HCEC 1CT (cell line): ENCODE data around the gene PIP5K1C.

Source experiments
- DNase-seq: peaks from one replicate; pipeline ENCODE4 v3.0.0-alpha.2; 2017

The PIP5K1C gene

DNA sequence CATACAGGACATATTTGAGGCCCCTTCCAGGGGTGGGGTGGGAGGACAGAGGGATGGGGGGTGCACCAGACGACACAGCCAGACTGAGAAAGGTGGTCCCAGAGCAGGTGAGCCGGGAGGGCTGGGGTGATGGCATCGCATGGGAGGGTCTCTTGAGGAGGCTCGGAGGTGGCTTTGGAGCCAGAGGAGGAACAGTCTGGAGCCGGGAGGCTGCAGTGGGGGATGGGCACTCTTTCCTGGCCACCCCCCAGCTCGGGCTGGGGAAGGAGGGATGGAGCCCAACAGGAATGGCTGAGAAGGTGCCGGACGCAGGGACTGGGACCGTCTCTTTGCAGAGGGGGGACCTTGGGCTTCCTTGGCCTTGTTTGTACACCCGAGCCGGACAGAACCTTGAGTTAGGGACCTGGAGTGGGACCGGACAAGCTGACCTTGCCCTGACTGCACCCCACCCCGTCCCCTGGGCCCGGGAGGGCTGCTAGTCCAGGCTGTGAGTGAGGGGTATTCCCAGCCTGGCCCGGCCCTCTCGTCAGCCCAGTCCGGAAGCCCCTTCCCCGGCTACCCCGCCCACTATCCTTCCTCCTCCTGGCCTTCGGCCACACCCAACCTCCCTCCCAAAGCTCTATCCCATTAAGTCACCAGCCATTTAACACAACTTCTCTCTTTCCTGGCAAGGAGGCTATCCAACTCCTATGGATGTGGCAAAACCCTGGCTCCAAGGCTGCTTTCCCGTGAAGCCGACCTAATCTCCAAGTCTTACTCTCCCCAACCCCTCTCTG, 92.8 kb downstream of the PIP5K1C start:
- peak; percentile 19 for DNase-seq

DNA sequence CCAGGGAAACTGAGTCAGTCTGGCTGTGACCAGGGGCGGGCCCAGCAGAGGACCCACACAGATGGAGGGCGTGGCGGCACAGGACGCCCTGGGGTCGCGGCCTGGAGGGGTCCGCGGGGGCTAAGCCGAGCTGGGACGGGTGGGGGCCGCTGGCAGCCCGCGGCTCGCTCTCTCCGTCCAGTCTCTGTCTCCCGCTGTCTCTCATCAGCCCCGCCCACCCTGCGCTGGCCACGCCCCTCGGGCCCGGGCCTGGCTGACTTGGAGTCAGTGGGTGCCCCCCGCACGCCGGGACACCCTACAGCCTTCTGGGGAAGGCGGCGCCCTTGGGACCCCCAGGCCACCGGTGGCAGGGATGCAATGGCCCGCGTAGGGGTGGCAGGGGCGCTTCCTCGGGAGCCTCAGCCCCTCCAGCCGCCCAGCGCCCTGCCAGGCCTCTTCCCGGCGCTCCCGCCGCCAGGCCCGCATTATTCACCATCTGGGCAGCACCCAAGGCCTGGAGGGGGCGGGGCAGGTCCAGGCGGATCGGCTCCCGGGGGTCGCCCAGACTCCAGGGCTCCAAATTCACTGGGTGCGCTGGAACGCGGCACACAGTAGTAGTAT, 93.5 kb downstream of the PIP5K1C start, which contains the start of gene TBXA2R:
Gene TBXA2R, minus strand, starts transcription at position 186 of the 600 bp plus-strand sequence. CDS start 6,241 bp downstream, outside the sequence.
- DNase-seq = peak; percentile 58

DNA sequence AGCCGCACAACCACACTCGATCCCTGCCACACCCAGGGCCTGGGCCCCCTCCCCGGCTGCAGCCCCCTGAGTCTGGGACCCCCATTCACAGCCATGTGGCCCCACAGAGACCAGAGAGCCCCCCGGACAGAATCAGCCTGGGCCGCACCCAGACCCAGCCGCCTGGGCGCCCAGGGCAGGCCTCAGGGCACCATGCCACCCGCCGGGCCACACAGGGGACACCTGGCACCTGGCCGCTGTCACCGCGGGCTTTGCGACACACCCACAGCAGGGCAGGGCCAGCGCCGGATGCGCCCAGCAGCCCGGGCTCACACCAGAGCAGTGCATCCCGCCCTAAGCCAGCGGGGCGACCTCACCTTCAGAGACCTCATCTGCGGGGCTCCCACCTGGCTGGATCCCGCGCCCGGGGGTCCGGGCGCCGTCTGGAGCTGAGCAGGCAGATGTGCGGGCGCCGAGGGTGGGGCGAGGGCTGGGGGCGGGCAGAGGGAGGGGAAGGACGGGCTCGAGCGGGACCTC, 94.0 kb downstream of the PIP5K1C start:
- DNase-seq = no peak

GRCh38 chr19:3605770-3606169, 94.5 kb downstream of the PIP5K1C start:
- no peak for DNase-seq

- no peak for DNase-seq
Measured at GRCh38 chr19:3605361-3605760, 94.9 kb downstream of the PIP5K1C start.

DNA sequence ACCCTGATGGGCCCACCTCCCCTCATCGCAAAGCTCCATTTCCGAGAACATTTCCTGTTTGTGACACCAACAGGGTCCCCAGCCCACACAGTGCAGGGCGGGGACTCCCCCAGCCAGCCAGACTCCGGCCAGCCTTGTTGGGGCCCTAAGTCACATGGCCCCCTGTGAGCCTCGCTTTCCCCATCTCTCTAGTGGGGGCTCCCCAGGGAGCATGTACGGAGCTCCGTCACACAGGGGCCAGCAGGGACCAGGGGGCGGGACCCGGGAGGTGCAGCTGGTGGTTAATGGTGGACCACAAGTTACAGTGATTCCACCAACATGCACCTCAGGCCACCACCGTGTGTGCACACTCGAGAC, 95.3 kb downstream of the PIP5K1C start:
- DNase-seq = no peak

GRCh38 chr19:3604227-3604986, 95.9 kb downstream of the PIP5K1C start:
- DNase-seq = no peak

DNA sequence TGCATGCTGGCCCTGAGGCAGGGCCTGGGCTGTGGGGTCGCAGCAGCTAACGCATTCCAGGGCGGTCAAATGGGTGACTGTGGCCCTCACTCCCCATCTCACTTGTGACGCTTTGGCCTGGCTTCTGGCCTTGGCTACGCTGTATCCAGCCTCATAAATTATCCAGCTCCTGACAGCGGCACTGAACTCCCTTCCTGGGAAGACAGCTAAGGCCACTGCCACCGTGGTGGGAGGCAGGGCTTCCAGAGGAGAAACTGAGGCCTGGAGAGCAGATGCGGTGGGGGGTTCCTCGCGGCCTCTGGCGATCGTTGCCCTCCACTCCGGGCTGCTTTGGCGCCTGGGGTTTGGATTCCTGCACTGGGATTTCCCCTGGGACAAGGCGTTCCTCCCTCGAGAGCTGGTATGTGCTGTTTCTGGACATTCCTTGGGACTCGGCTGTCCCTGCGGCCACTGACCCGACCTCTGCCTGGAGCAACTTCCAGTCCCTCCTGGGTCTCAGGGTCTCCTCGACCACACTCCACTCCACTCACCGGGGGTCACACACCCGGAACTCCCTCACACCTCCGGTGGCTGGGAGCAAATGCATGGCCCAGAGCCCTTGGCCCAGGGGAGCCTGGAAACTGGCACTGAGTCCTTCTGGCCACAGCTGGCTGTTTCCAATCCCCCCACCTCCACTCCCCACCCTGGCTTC, 97.0 kb downstream of the PIP5K1C start:
- DNase-seq = no peak

- DNase-seq = no peak
Measured at GRCh38 chr19:3601021-3601420, 99.2 kb downstream of the PIP5K1C start.

- no peak for DNase-seq
Measured at GRCh38 chr19:3599776-3600187, 100.5 kb downstream of the PIP5K1C start.

GRCh38 chr19:3595521-3596061, 104.7 kb downstream of the PIP5K1C start:
- no peak for DNase-seq

GRCh38 chr19:3593156-3593555, 107.1 kb downstream of the PIP5K1C start:
- DNase-seq = no peak

DNA sequence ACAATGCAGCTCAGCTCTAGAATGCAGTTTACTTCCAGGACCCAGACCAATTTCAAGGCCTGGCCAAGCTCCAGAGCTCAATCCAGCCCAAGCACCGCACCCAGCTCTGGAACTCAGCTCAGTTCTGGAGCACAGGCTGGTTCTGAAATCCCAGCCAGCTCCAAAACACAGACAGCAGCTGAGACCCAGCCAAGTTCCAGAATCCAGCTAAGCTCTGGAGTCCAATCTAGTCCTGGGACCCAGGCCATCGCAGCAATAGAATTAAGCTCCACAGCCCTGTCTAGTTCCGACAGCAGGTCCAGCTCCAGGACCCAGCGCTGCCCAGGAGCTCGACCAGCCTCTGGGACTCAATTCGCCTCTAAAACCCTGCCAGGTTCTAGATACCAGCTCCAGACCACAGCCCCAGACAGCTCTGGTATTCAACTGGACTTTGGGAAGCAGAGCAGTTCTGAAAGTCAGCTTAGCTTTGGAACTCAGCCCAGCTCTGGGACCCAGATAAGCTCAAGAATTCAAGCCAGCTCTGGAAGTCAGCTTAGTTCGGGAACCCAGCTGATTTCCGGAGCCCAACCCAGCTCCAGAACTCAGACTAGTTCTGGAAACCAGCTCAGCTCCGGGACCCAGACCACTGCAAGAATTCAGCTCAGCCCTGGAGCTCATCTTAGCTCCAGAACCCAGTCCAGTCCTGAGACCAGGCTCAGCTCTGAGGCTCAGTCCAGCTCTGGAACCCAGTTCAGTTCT, 108.2 kb downstream of the PIP5K1C start:
- no peak for DNase-seq

- no peak for DNase-seq
Measured at GRCh38 chr19:3590991-3591659, 109.1 kb downstream of the PIP5K1C start.

GRCh38 chr19:3589949-3590348, 110.3 kb downstream of the PIP5K1C start:
- DNase-seq = no peak

- DNase-seq = no peak
Measured at GRCh38 chr19:3589439-3589838, 110.8 kb downstream of the PIP5K1C start.

- no peak for DNase-seq
Measured at GRCh38 chr19:3586707-3587346, 113.4 kb downstream of the PIP5K1C start.

DNA sequence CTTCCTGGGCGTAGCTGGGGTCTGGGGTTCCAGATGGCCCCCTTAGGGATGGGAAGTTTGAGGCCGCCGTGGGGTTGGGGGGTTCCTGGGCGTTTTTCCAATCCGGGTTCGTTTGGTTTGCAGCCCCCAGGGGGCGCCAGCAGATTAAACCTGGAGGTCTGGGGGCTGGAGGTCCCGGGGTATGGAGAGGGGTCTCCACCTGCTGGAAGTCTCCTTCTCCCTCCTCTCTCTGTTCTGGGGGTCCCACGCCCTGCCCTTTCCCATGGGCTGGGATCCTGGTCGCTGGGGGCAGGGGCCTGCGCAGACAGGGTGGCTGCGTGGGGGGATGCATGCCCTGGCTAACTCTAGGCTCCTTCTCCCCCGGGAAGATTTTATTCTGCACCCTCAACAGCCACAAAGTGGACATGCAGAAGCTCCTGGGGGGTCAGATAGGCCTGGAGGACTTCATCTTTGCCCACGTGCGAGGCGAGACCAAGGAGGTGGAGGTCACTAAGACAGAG, 114.1 kb downstream of the PIP5K1C start:
- DNase-seq = no peak

DNA sequence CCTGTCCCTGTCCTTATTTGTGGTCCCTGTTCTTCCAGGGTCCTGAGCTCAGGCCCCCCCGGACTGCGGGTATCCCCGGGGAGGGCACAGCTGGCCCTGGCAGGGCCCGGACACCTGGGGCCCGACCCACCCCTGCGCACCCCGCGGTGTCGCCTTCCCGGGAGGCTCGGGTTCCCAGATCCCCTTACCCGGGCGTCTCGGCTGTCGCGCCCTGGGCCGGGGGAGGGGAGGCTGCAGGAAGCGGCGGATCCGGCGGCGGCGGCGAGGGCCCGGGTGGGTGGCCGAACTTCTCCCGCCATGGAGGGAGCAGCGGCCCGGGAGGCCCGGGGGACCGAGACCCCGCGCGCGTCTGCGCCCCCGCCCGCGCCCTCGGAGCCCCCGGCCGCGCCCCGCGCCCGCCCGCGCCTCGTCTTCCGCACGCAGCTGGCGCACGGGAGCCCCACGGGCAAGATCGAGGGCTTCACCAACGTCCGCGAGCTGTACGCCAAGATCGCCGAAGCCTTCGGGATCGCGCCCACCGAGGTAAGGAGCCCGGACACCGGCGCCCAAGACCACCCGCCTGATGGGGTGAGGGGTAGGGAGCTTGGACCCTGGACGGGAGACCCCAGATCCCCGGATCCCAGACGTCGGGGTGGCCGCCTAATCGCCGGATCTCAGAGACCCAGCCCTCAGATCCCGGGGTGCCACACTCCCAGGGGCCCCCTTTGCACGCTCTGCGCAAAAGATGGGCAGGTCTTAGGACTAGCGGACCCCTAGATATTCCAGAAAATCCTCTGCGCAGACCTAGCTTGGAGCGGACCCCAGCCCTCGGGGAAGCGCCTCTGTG, 114.8 kb downstream of the PIP5K1C start, which contains the start of gene GIPC3:
Gene GIPC3, plus strand, starts transcription at position 178 of the 826 bp plus-strand sequence. Its CDS starts 120 bp downstream, at position 298.
- DNase-seq = no peak
